GM06990 (cell line): ENCODE measurements around the gene TMEM106B.

Experiments
- DNase-seq: peaks from one replicate; pipeline ENCODE4 v3.0.0-alpha.2; 2011; ENCODE audit not compliant: insufficient read length; ENCODE audit errors: extremely low read depth
- H3K27me3 ChIP-seq: replicated peaks from 2 replicates; pipeline ENCODE4 v1.6.0; 2011; ENCODE audit warnings: low read length; ENCODE audit not compliant: control insufficient read depth, insufficient read depth
- H3K36me3 ChIP-seq: 2 replicates; pipeline ENCODE4 v1.5.1; 2011; ENCODE audit warnings: low read length; ENCODE audit not compliant: control insufficient read depth, insufficient read depth
- H3K4me3 ChIP-seq: replicated peaks from 2 replicates; pipeline ENCODE4 v1.5.1; 2011; ENCODE audit warnings: low read depth, mild to moderate bottlenecking, control low read depth, low read length
- CTCF ChIP-seq: IDR thresholded peaks from 2 replicates; pipeline ENCODE4 v1.5.1; 2011; ENCODE audit warnings: low read length, control low read depth, mild to moderate bottlenecking, inconsistent platforms; ENCODE audit not compliant: insufficient read depth, poor library complexity, severe bottlenecking

Gene TMEM106B

DNA sequence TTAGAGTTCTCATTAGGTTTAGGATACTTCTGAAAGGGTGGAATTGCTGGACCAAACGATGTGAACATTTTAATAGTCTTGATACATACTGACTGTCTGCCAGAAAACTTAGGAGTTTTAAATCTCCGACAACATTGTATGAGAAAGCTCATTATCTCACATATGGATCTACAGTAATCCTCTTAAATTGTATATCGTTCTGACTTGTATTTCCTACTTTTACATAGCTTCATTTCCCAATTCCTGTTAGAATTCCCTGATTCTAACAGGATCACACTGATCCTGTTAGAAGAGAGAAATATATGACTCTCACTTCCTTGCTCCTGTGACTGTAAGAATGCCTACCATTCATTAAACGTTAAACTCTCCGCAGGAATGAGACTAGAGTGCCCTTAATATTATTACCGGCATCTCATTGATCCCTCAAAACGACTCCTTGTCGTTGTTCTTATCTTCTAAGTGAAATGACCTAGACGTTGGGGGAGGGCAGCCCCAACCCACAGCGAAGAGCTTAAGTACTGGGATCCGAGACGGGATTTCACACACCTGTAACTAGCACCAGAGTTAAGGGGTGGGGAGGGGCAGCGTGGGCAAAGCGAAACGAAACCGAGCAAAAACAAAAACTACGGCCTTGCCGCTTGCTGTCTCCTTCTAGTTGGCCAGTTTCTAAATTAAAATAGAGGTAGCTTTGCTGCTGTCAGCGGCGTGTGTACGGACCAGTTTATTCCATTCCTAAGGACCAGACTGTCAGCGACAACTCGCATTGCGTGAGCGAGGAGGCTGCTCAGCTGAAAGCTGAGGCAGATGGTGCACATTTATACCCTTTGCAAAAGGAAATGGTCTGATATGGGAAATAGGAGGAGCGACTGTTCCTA is 678 bp upstream of the TMEM106B start:
- no peaks in the 10 kb centered on the region for H3K36me3 ChIP-seq
- TF ChIP-seq CTCF, result no peak
- H3K4me3 ChIP-seq, result peak overlapping the region; percentile 81
- H3K27me3 ChIP-seq, result no peaks in the 10 kb centered on the region
- DNase-seq, result no peak

DNA sequence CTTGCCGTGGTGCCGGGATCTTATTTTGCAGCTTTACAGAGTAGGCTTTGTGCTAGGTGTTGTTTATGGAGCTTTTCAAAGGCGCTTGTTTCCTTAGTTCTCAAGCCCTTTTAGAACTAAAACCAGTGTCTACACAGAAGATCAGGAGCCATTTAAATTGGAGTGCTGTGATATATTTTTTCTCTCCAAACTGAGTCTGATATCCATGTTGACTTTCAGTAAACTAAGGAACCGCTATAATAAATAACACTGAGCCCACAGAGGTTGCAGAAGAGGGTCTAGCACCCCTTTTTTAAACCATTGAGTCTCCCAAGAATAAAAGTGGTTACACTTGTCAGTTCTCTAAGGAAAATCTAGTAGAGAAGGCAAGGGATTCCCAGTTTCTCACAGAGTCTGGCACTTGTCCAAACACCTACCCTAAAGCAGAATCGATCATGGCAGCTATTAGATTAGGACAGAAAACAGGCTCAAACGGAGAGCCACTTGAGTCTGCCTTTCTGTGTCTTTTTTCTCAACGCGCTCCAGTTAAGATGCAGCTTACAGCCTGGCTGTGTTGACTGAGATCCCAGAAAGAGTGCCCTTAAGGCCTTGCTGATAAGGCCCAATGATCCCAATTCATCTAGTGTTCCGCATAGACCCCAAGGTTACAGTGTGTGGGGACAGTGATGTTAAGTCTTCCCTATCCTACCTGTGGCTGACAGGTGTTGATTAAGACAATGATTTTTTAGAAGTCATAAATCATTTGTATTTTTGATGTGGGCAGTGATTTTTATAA is 804 bp downstream of the TMEM106B start:
- TF ChIP-seq CTCF, result no peak
- H3K4me3 ChIP-seq, result peak overlapping the region; percentile 81
- no peak for DNase-seq
- H3K27me3 ChIP-seq, result no peaks in the 10 kb centered on the region
- no peaks in the 10 kb centered on the region for H3K36me3 ChIP-seq

DNA sequence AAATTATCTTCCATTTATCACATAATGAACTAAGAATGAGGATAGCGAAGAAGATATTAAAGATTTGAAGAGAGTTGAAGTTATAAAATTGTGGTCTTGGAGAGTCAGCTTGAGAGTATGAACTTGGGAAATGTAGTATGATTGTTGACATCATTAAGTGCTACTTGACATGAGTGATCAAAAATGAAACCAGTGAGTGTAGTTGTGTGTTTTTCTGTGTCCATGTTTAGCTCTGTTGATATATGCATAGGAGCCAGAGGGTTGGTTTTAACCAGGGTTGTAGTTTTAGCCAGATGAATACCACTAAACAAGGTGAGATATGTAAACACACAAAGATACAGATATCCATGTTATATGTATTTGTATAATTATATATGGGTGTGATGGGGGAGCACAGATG is 6.2 kb downstream of the TMEM106B start:
- H3K4me3 ChIP-seq, result no peak overlapping the region
- no peaks in the 10 kb centered on the region for H3K36me3 ChIP-seq
- no peak for DNase-seq
- no peaks in the 10 kb centered on the region for H3K27me3 ChIP-seq
- no peak for TF ChIP-seq CTCF

DNA sequence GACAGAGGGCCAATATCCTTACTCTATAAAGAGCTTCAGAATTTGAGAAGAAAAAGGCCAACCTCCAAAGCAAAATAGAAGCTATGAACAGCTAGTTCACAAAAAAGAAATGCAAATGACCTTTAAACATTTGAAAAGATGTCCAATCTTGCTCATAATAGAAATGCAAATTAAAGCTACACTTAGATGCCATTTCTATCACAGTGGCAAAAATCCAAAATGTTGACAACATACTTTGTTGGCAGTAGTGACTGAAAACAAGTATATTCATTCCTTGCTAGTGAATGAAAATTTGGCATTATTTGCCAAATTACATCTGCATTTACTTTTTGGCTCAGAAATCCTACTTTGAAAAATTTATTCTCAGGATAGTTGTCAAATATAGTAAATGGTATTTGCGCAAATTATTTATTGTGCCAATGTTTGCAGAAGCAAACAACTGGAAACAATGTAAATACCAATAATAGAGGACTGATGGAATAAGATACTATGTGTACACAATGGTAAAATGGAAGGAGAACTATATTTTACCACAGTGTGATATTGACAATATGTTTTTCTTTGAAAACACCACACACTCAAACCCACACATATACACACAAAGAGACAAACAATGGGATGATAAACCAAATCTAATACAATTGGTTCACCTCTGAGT is 9.4 kb downstream of the TMEM106B start:
- Histone ChIP-seq H3K4me3 (no peak overlapping the region), H3K27me3 (no peaks in the 10 kb centered on the region), H3K36me3 (no peaks in the 10 kb centered on the region)
- no peak for TF ChIP-seq CTCF
- DNase-seq, result no peak

DNA sequence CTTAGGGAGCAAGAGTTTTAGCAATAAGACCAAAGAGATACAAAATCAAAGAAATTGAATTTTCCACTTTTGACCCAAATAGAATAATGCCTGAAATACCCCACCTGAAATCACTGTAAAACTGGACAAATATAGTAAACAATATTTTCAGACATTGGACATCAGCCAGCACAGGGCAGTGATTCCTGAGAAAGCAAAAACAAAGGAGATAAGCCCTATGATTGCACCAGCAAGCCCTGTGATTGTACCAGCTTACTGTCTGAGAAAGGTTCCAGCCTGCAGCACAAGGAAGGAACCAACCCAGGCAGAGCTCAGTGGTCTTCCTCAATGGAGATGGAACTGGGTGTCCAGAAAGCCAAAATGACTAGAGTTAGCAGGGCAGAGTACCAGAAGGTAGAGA is 10.3 kb downstream of the TMEM106B start:
- H3K27me3 ChIP-seq, result no peaks in the 10 kb centered on the region
- DNase-seq, result no peak
- no peak overlapping the region for H3K4me3 ChIP-seq
- H3K36me3 ChIP-seq, result no peaks in the 10 kb centered on the region
- no peak for TF ChIP-seq CTCF
